DND-41 (cell line): ENCODE data around the gene MEI1.

Source experiments
- ATAC-seq: fragments of 200-7000 bp; cut with Tn5 transposase; 3 replicates; pipeline ENCODE4 v1.9.1; 2021; ENCODE audit warnings: low read depth; ENCODE audit not compliant: insufficient read depth
- DNase-seq: peaks from one replicate; pipeline ENCODE4 v3.0.0-alpha.2; 2020
- H2AFZ ChIP-seq: 2 replicates; pipeline ENCODE4 v1.6.0; 2012; ENCODE audit warnings: low read depth, low read length
- H3K27ac ChIP-seq: 2 replicates; pipeline ENCODE4 v1.5.1; 2012; ENCODE audit warnings: low read length, inconsistent platforms
- H3K27me3 ChIP-seq: fragments of 200-600 bp; sonication (generic); 2 replicates; pipeline ENCODE4 v1.6.0; 2012; ENCODE audit warnings: low read length, mild to moderate bottlenecking, inconsistent platforms; ENCODE audit not compliant: insufficient read depth, poor library complexity
- H3K36me3 ChIP-seq: 2 replicates; pipeline ENCODE4 v1.5.1; 2012; ENCODE audit warnings: low read length, inconsistent platforms; ENCODE audit not compliant: insufficient read depth
- H3K4me1 ChIP-seq: 2 replicates; pipeline ENCODE4 v1.5.1; 2012; ENCODE audit warnings: mild to moderate bottlenecking, low read length; ENCODE audit not compliant: insufficient read depth
- H3K4me2 ChIP-seq: 2 replicates; pipeline ENCODE4 v1.6.0; 2012; ENCODE audit warnings: mild to moderate bottlenecking, moderate library complexity, low read length, inconsistent platforms; ENCODE audit not compliant: insufficient read depth
- H3K4me3 ChIP-seq, 2 experiments: fragments of 200-600 bp in 1 of 2; shearing (Covaris generic) in 1 of 2; 2 replicates each; pipeline ENCODE4 v1.5.1; 2012 to 2016; ENCODE audit warnings: inconsistent platforms in 2 of 2, low read length in 2 of 2, mild to moderate bottlenecking in 2 of 2, low read depth in 1 of 2, moderate library complexity in 1 of 2
- H3K79me2 ChIP-seq: 2 replicates; pipeline ENCODE4 v1.6.0; 2012; ENCODE audit warnings: low read length, inconsistent platforms; ENCODE audit not compliant: insufficient read depth
- H3K9ac ChIP-seq: 2 replicates; pipeline ENCODE4 v1.6.0; 2012; ENCODE audit warnings: low read depth, mild to moderate bottlenecking, inconsistent platforms, low read length, moderate library complexity
- H3K9me3 ChIP-seq: 2 replicates; pipeline ENCODE4 v1.5.1; 2012; ENCODE audit warnings: low read length, moderate library complexity, mild to moderate bottlenecking, inconsistent platforms; ENCODE audit not compliant: insufficient read depth, severe bottlenecking
- H4K20me1 ChIP-seq: 2 replicates; pipeline ENCODE4 v1.6.0; 2012; ENCODE audit warnings: low read length; ENCODE audit not compliant: insufficient read depth
- EZH2 ChIP-seq: IDR thresholded peaks from 3 replicates; pipeline ENCODE4 v1.6.1; 2012; ENCODE audit warnings: borderline replicate concordance, low read depth, mild to moderate bottlenecking, moderate library complexity, low read length, inconsistent platforms; ENCODE audit not compliant: severe bottlenecking
- TF ChIP-seq, protein P1 (sequence below): IDR thresholded peaks from 2 replicates; pipeline ENCODE4 v1.5.1; 2012; ENCODE audit warnings: borderline replicate concordance, low read length, moderate library complexity, mild to moderate bottlenecking; ENCODE audit not compliant: poor library complexity, severe bottlenecking; ENCODE audit errors: extremely low read depth

Gene MEI1

GRCh38 chr22:41812805-41813545 lies 113.7 kb downstream of the MEI1 start:
- H3K9ac ChIP-seq, result no peak overlapping the region
- peaks cover 22% of the 10 kb centered on the region for H3K79me2 ChIP-seq
- peaks cover 71% of the 10 kb centered on the region for H3K36me3 ChIP-seq
- no peak overlapping the region for H3K27ac ChIP-seq
- no peak overlapping the region for H2AFZ ChIP-seq
- H3K9me3 ChIP-seq, result no peaks in the 10 kb centered on the region
- ATAC-seq (no peak), DNase-seq (no peak)
- no peak for TF ChIP-seq EZH2
- TF ChIP-seq, protein P1, sequence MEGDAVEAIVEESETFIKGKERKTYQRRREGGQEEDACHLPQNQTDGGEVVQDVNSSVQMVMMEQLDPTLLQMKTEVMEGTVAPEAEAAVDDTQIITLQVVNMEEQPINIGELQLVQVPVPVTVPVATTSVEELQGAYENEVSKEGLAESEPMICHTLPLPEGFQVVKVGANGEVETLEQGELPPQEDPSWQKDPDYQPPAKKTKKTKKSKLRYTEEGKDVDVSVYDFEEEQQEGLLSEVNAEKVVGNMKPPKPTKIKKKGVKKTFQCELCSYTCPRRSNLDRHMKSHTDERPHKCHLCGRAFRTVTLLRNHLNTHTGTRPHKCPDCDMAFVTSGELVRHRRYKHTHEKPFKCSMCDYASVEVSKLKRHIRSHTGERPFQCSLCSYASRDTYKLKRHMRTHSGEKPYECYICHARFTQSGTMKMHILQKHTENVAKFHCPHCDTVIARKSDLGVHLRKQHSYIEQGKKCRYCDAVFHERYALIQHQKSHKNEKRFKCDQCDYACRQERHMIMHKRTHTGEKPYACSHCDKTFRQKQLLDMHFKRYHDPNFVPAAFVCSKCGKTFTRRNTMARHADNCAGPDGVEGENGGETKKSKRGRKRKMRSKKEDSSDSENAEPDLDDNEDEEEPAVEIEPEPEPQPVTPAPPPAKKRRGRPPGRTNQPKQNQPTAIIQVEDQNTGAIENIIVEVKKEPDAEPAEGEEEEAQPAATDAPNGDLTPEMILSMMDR, result no peak
- no peak overlapping the region for H3K4me3 ChIP-seq
- H4K20me1 ChIP-seq, result peaks cover 12% of the 10 kb centered on the region
- no peak overlapping the region for H3K4me2 ChIP-seq
- no peaks in the 10 kb centered on the region for H3K27me3 ChIP-seq
- H3K4me1 ChIP-seq, result no peaks in the 10 kb centered on the region

GRCh38 chr22:41813726-41814410 lies 114.6 kb downstream of the MEI1 start:
- Histone ChIP-seq H3K4me3 (no peak overlapping the region), H3K27me3 (no peaks in the 10 kb centered on the region), H3K9ac (no peak overlapping the region), H3K9me3 (no peaks in the 10 kb centered on the region), H2AFZ (no peak overlapping the region), H3K4me2 (no peak overlapping the region), H3K79me2 (peaks cover 14% of the 10 kb centered on the region), H3K27ac (no peak overlapping the region), H3K4me1 (no peaks in the 10 kb centered on the region), H3K36me3 (peaks cover 68% of the 10 kb centered on the region), H4K20me1 (peaks cover 6% of the 10 kb centered on the region)
- ATAC-seq (no peak), DNase-seq (no peak)
- TF ChIP-seq, protein P1, result no peak
- TF ChIP-seq EZH2, result no peak

- H3K36me3 ChIP-seq, result peaks cover 58% of the 10 kb centered on the region
- no peaks in the 10 kb centered on the region for H3K27me3 ChIP-seq
- TF ChIP-seq, protein P1, result no peak
- TF ChIP-seq EZH2, result no peak
- H3K27ac ChIP-seq, result no peak overlapping the region
- H3K79me2 ChIP-seq, result peaks cover 9% of the 10 kb centered on the region; the same call in 1 of the 2 replicates
- H3K4me3 ChIP-seq, result no peak overlapping the region
- no peak for DNase-seq
- H3K9ac ChIP-seq, result no peak overlapping the region
- no peaks in the 10 kb centered on the region for H3K9me3 ChIP-seq
- H4K20me1 ChIP-seq, result peaks cover 6% of the 10 kb centered on the region
- no peaks in the 10 kb centered on the region for H3K4me1 ChIP-seq
- no peak overlapping the region for H2AFZ ChIP-seq
- ATAC-seq, result no peak
- H3K4me2 ChIP-seq, result no peak overlapping the region
Measured at GRCh38 chr22:41815716-41816115, 116.4 kb downstream of the MEI1 start.
